HG03571 (cell line): ENCODE results near the gene TAS2R3.
"Not testable (repeated sequence)": the region's sequence is repeated elsewhere in the genome, so short reads cannot be mapped to it uniquely, and the experiment has no call there.

Experiments used
- ATAC-seq: cut with Tn5 transposase; IDR thresholded peaks from one replicate; pipeline ENCODE4 v1.9.1; 2021; ENCODE audit not compliant: unreplicated experiment

Gene TAS2R3

GRCh38 chr7:141763797-141764196, at the start of gene TAS2R3:
TAS2R3 (plus strand) TSS chr7:141764097; CDS start chr7:141764159, 62 bp downstream.
- no peak for ATAC-seq

- ATAC-seq = no peak
Observed at GRCh38 chr7:141714571-141714970, 49.3 kb upstream of the TAS2R3 start.

GRCh38 chr7:141715018-141715417, 48.9 kb upstream of the TAS2R3 start:
- ATAC-seq = no peak

- ATAC-seq = no peak
Observed at GRCh38 chr7:141715794-141716689, 47.9 kb upstream of the TAS2R3 start.

- ATAC-seq = no peak
Observed at GRCh38 chr7:141717450-141717849, 46.4 kb upstream of the TAS2R3 start.

- peak; percentile 84 for ATAC-seq
Observed at GRCh38 chr7:141722529-141722928, 41.4 kb upstream of the TAS2R3 start.

- no peak for ATAC-seq
Observed at GRCh38 chr7:141729020-141729419, 34.9 kb upstream of the TAS2R3 start.

GRCh38 chr7:141731476-141732149, 32.3 kb upstream of the TAS2R3 start:
- no peak for ATAC-seq

GRCh38 chr7:141737118-141737835, 26.6 kb upstream of the TAS2R3 start:
- ATAC-seq = no peak

- ATAC-seq = peak; percentile 92
Observed at GRCh38 chr7:141737836-141738591, 25.9 kb upstream of the TAS2R3 start, which contains the start of gene SSBP1. SSBP1 (plus strand) TSS chr7:141738358; CDS start chr7:141739167, 809 bp downstream.

- ATAC-seq = no peak
Observed at GRCh38 chr7:141738592-141739013, 25.3 kb upstream of the TAS2R3 start.

- ATAC-seq = no peak
Observed at GRCh38 chr7:141739250-141739649, 24.6 kb upstream of the TAS2R3 start.

- no peak for ATAC-seq
Observed at GRCh38 chr7:141742229-141742628, 21.7 kb upstream of the TAS2R3 start.

GRCh38 chr7:141744131-141744530, 19.8 kb upstream of the TAS2R3 start:
- no peak for ATAC-seq

GRCh38 chr7:141748396-141748795, 15.5 kb upstream of the TAS2R3 start:
- no peak for ATAC-seq

- not testable (repeated sequence) for ATAC-seq
Observed at GRCh38 chr7:141751904-141752303, 12.0 kb upstream of the TAS2R3 start.

GRCh38 chr7:141752634-141753033, 11.3 kb upstream of the TAS2R3 start:
- no peak for ATAC-seq

GRCh38 chr7:141754939-141755338, 9.0 kb upstream of the TAS2R3 start:
- no peak for ATAC-seq

- not testable (repeated sequence) for ATAC-seq
Observed at GRCh38 chr7:141770083-141770583, 6.2 kb downstream of the TAS2R3 start.

- no peak for ATAC-seq
Observed at GRCh38 chr7:141776374-141776773, 12.5 kb downstream of the TAS2R3 start, which contains the start of gene TAS2R4. TAS2R4 (plus strand) TSS chr7:141776674; CDS start chr7:141778489, 1,815 bp downstream.
